Vagina (tissue), 2 donors: Measurements from ENCODE around the gene METTL24.

Experiments
- POLR2A ChIP-seq, 2 donors: fragments of 450-650 bp; IDR thresholded peaks; one replicate each; pipeline ENCODE4 v1.6.1; 2017; ENCODE audit warnings: antibody characterized with exemption in 2 of 2, mild to moderate bottlenecking in 2 of 2, moderate library complexity in 2 of 2
- TF ChIP-seq, protein P1 (sequence below), 3 experiments: fragments of 450-650 bp in 2 of 3; fragments of 200-600 bp in 1 of 3; sonication (generic) in 1 of 3; IDR thresholded peaks; one replicate each; pipeline ENCODE4 v1.5.1; 2017 to 2019; ENCODE audit warnings: antibody characterized with exemption in 3 of 3, mild to moderate bottlenecking in 2 of 3, moderate library complexity in 2 of 3

DNA sequence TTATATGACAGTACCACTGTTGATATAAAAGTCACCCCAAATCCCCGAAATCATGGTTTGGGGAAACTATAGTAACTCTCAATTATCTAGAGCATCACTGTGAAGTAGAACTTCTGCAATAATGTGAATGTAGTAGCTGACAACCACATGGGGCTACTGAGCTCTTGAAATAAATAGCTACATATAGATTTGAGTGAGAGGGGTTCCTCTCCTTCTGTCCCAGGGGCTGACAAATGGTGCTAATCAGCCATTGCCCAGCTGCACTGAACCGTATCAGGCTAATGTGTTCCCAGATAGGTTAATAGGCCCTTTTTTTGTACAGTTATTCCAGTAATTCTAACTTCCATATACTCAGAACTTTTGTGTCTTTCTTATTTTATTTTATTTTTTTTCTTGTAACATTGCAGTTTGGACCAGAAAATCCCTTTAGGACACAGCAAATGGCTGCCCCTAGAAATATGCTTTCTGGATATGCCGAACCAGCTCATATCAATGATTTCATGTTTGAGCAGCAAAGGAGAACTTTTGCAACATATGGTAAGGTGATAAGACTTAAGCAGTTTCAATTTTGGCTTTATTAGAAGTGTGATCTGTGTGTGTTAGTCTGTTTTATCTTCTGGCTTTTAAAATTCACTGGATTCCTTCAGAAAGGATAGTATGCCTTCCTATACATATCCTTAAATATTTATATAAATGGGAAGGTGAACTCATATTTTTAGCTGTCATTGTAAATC is 156.8 kb downstream of the METTL24 start:
- TF ChIP-seq, protein P1, sequence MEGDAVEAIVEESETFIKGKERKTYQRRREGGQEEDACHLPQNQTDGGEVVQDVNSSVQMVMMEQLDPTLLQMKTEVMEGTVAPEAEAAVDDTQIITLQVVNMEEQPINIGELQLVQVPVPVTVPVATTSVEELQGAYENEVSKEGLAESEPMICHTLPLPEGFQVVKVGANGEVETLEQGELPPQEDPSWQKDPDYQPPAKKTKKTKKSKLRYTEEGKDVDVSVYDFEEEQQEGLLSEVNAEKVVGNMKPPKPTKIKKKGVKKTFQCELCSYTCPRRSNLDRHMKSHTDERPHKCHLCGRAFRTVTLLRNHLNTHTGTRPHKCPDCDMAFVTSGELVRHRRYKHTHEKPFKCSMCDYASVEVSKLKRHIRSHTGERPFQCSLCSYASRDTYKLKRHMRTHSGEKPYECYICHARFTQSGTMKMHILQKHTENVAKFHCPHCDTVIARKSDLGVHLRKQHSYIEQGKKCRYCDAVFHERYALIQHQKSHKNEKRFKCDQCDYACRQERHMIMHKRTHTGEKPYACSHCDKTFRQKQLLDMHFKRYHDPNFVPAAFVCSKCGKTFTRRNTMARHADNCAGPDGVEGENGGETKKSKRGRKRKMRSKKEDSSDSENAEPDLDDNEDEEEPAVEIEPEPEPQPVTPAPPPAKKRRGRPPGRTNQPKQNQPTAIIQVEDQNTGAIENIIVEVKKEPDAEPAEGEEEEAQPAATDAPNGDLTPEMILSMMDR (IDR thresholded peaks at IDR 0.05): no peak
- no peak for TF ChIP-seq POLR2A (IDR thresholded peaks at IDR 0.05)
